ENCODE results near the gene CPT2. TPM values are rescaled to one million over a fixed set of nuclear protein-coding genes. Genes with fewer than 3 reads are reported as not detected.

Gene CPT2
- total RNA-seq, 1 donor from 2014 or later, result 21.9 TPM

- TF ChIP-seq CTCF (IDR thresholded peaks at IDR 0.05; ENCODE audit: unreplicated experiment), result no peak
- H3K4me3 Mint-ChIP-seq (ENCODE audit: low read depth), result no peak overlapping the region
- H3K27ac Mint-ChIP-seq, result peak overlapping the region; percentile 51
- DNase-seq (ENCODE audit: low spot score, unreplicated experiment), result no peak
- H3K4me1 Mint-ChIP-seq (ENCODE audit: low read depth), result peaks cover 16% of the 10 kb centered on the region
- H3K27me3 Mint-ChIP-seq, result no peaks in the 10 kb centered on the region
- peaks cover 1% of the 10 kb centered on the region for H3K36me3 Mint-ChIP-seq (ENCODE audit: insufficient read depth)
- H3K9me3 Mint-ChIP-seq (ENCODE audit: low read depth), result no peaks in the 10 kb centered on the region
Measured at GRCh38 chr1:53218201-53218600, 21.6 kb downstream of the CPT2 start.

GRCh38 chr1:53219711-53220110, 23.1 kb downstream of the CPT2 start:
- Mint-ChIP-seq H3K27me3 (no peaks in the 10 kb centered on the region), H3K4me3 (ENCODE audit: low read depth) (peak overlapping the region; percentile 87), H3K9me3 (ENCODE audit: low read depth) (no peaks in the 10 kb centered on the region), H3K27ac (peak overlapping the region; percentile 97), H3K4me1 (ENCODE audit: low read depth) (peaks cover 16% of the 10 kb centered on the region), H3K36me3 (ENCODE audit: insufficient read depth) (peaks cover 1% of the 10 kb centered on the region)
- no peak for TF ChIP-seq CTCF (IDR thresholded peaks at IDR 0.05; ENCODE audit: unreplicated experiment)
- no peak for DNase-seq (ENCODE audit: low spot score, unreplicated experiment)

GRCh38 chr1:53220171-53220961, 23.7 kb downstream of the CPT2 start, which contains the start of gene CZIB:
CZIB (minus strand) TSS chr1:53220634; CDS start chr1:53220575, 59 bp downstream.
- Mint-ChIP-seq H3K27me3 (no peaks in the 10 kb centered on the region), H3K27ac (peak within 1 kb of the TSS; percentile 97), H3K9me3 (ENCODE audit: low read depth) (no peaks in the 10 kb centered on the region), H3K4me3 (ENCODE audit: low read depth) (peak within 1 kb of the TSS; percentile 87), H3K4me1 (ENCODE audit: low read depth) (peaks cover 16% of the 10 kb centered on the region), H3K36me3 (ENCODE audit: insufficient read depth) (peaks cover 1% of the 10 kb centered on the region)
- TF ChIP-seq CTCF (IDR thresholded peaks at IDR 0.05; ENCODE audit: unreplicated experiment), result no peak
- DNase-seq (ENCODE audit: low spot score, unreplicated experiment), result peak; percentile 92

- Mint-ChIP-seq H3K4me3 (ENCODE audit: low read depth) (peak overlapping the region; percentile 87), H3K9me3 (ENCODE audit: low read depth) (no peaks in the 10 kb centered on the region), H3K36me3 (ENCODE audit: insufficient read depth) (peaks cover 1% of the 10 kb centered on the region), H3K27me3 (no peaks in the 10 kb centered on the region), H3K27ac (peak overlapping the region; percentile 97), H3K4me1 (ENCODE audit: low read depth) (peaks cover 16% of the 10 kb centered on the region)
- TF ChIP-seq CTCF (IDR thresholded peaks at IDR 0.05; ENCODE audit: unreplicated experiment), result no peak
- no peak for DNase-seq (ENCODE audit: low spot score, unreplicated experiment)
Measured at GRCh38 chr1:53220962-53221286, 24.3 kb downstream of the CPT2 start.

GRCh38 chr1:53237638-53238037, 41.0 kb downstream of the CPT2 start:
- Mint-ChIP-seq H3K4me1 (ENCODE audit: low read depth) (peaks cover 14% of the 10 kb centered on the region), H3K9me3 (ENCODE audit: low read depth) (no peaks in the 10 kb centered on the region), H3K27ac (peak overlapping the region; percentile 97), H3K4me3 (ENCODE audit: low read depth) (peak overlapping the region; percentile 98), H3K27me3 (peaks cover 16% of the 10 kb centered on the region), H3K36me3 (ENCODE audit: insufficient read depth) (peaks cover 8% of the 10 kb centered on the region)
- TF ChIP-seq CTCF (IDR thresholded peaks at IDR 0.05; ENCODE audit: unreplicated experiment), result no peak
- DNase-seq (ENCODE audit: low spot score, unreplicated experiment), result no peak

Measured in progenitor cell of endocrine pancreas (in vitro differentiated cells).